ENCODE results near the gene FASTKD3. TPM values are rescaled to one million over a fixed set of nuclear protein-coding genes. Genes with fewer than 3 reads are reported as not detected.
A peak's percentile ranks its signal among the peaks of the same experiment; 100 is the strongest.
"Not testable (repeated sequence)": the region's sequence is repeated elsewhere in the genome, so short reads cannot be mapped to it uniquely, and the experiment has no call there.

Gene FASTKD3, protein sequence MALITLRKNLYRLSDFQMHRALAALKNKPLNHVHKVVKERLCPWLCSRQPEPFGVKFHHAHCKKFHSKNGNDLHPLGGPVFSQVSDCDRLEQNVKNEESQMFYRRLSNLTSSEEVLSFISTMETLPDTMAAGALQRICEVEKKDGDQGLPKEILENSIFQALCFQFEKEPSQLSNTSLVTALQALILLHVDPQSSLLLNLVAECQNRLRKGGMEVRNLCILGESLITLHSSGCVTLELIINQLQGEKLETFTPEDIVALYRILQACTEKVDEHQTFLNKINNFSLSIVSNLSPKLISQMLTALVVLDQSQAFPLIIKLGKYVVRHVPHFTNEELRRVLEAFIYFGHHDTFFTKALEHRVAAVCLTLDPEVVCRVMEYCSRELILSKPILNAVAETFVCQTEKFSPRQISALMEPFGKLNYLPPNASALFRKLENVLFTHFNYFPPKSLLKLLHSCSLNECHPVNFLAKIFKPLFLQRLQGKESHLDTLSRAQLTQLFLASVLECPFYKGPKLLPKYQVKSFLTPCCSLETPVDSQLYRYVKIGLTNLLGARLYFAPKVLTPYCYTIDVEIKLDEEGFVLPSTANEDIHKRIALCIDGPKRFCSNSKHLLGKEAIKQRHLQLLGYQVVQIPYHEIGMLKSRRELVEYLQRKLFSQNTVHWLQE
- polyA plus RNA-seq, result 1 to 10 TPM; 7.8 to 8.0 TPM

DNA sequence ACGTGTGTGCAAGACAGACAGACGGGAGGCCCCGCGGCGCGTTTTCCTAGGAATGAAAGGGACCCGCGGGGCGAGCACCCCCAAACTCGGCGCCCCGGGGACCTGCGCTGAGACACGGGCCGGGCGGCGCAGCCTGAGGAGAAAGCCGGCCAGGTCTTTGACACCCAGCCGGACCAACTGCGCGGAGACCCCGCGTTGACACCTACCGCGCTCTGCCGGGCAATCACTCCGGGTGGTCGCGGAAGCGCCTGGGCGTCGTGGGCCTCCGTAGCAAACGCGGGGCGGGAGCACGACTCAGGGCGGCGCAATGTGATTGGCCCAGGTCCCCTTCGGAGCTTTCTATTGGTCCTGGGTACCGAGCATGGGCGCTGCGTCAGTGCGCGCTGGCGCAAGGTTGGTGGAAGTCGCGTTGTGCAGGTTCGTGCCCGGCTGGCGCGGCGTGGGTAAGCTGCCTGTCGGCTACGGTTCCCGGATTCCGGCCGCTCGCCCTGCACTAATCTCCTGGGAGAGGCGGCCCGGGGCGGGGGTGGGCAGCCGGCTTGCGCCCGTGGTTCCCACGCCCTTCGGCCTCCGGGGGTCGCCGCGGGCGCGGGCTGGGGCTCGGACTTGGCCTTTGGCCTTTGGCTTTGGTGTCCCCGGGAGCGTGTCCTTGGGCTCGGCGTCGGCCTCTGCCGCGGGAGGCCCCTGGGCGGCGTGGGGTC, at the start of gene FASTKD3, which contains the start of gene MTRR:
FASTKD3 (minus strand) TSS at position 259 of the 701 bp plus-strand sequence. CDS start 948 bp downstream, outside the sequence.
MTRR (plus strand) TSS at position 376 of the 701 bp plus-strand sequence. CDS start 1,647 bp downstream, outside the sequence.
- H3K4me3 ChIP-seq (ENCODE audit: low read depth in 1 of 2, low read length in 2 of 2), result peak within 1 kb of the TSS; percentile 68 to 96
- no peaks in the 10 kb centered on the region for H3K36me3 ChIP-seq (ENCODE audit: control insufficient read depth in 2 of 2, insufficient read depth in 2 of 2, low read length in 1 of 2)
- H3K4me1 ChIP-seq (ENCODE audit: control insufficient read depth in 2 of 2, insufficient read depth in 2 of 2, low read length in 1 of 2), result peaks cover 0 to 2% of the 10 kb centered on the region in 2 donors
- H3K27ac ChIP-seq (ENCODE audit: low read depth in 2 of 2, low read length in 1 of 2), result peak within 1 kb of the TSS; percentile 48 to 68
- H3K27me3 ChIP-seq (ENCODE audit: control insufficient read depth in 1 of 2, insufficient read depth in 2 of 2, low read length in 2 of 2), result no peaks in the 10 kb centered on the region
- 0 to 1% methylated on average over 81 to 83 of the region's 83 CpGs for whole genome bisulfite sequencing, 2 donors
- H3K9me3 ChIP-seq (ENCODE audit: control insufficient read depth in 2 of 2, insufficient read depth in 1 of 2, low read depth in 1 of 2, low read length in 1 of 2), result no peaks in the 10 kb centered on the region

DNA sequence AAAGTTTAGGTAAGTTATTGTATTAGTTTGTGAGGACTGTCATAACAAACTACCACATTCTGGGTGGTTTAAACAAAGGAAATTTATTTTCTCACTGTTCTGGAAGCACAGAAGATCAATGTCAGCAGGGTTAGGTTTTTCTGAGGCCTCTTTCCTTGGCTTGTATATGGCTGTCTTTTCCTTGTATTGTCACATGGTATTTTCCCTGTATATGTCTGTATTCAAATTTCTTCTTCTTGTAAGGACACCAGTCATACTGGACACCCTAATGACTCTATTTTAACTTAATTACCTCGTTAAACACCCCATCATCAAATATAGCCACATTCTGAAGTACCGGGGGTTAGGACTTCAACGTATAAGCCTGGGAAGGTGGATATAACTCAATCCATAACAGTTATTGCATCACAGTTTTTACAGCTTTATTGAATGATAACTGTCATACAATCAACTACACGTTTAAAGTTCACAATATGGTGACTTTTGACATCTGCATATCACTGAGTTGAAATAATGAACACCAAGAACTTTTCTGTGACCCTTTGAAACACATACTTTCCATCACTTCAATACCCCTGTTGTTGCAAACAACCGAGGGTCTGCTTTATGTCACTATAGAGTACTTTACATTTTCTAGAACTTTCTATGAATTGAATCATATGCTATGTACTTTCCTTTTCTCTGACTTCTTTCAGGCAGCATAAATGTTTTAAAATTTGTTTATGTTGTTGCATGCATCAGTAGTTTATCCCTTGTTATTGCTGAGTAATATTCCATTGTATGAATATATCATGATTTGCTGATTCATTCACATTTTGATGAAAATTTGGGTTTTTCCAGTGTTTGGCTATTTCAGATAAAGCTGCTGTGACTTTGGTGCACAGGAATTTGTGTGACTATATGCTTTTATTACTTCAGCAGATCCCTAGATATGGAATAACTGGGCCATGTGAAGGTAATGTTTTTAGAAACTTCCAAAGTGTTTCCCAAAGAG, 48.6 kb upstream of the FASTKD3 start:
- Histone ChIP-seq H3K27ac (ENCODE audit: low read depth in 2 of 2, low read length in 1 of 2) (no peak overlapping the region), H3K27me3 (ENCODE audit: control insufficient read depth in 1 of 2, insufficient read depth in 2 of 2, low read length in 2 of 2) (no peaks in the 10 kb centered on the region), H3K4me1 (ENCODE audit: control insufficient read depth in 2 of 2, insufficient read depth in 2 of 2, low read length in 1 of 2) (no peaks in the 10 kb centered on the region), H3K9me3 (ENCODE audit: control insufficient read depth in 2 of 2, insufficient read depth in 1 of 2, low read depth in 1 of 2, low read length in 1 of 2) (peaks cover 0 to 2% of the 10 kb centered on the region in 2 donors), H3K4me3 (ENCODE audit: low read depth in 1 of 2, low read length in 2 of 2) (no peak overlapping the region), H3K36me3 (ENCODE audit: control insufficient read depth in 2 of 2, insufficient read depth in 2 of 2, low read length in 1 of 2) (no peaks in the 10 kb centered on the region)
- 66 to 69% methylated on average over 5 of the region's 5 CpGs for WGBS, 2 donors

DNA sequence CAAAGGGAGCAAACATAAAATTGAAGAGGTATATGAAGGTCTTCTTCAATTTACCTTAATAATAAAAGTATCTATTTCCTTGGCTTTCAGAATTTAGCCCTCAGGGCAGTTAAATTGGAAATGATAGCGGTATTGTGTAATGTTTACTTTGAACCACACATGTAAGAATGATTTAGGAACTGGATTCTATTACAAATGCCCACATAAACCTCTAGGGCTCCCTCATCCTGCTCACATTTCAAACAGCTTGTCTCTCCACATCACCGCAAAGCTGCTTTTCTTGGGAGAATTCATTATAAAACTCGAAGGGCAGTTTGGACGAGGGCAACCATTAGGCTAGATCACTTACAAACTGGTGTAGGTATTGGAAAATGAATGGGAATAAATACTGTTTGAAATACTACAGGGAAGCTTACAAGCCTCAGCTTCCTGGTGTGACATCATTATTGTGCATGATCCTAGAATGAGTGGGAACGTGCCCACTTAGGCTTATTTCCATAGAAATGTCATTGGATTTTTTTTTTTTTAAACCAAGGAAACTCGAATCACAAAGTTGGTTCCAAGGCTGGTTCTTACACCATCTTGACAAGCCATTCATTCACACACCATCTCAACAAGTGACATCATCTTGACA, 47.5 kb upstream of the FASTKD3 start:
- Histone ChIP-seq H3K9me3 (ENCODE audit: control insufficient read depth in 2 of 2, insufficient read depth in 1 of 2, low read depth in 1 of 2, low read length in 1 of 2) (peaks cover 0 to 2% of the 10 kb centered on the region in 2 donors), H3K4me1 (ENCODE audit: control insufficient read depth in 2 of 2, insufficient read depth in 2 of 2, low read length in 1 of 2) (no peaks in the 10 kb centered on the region), H3K27me3 (ENCODE audit: control insufficient read depth in 1 of 2, insufficient read depth in 2 of 2, low read length in 2 of 2) (no peaks in the 10 kb centered on the region), H3K36me3 (ENCODE audit: control insufficient read depth in 2 of 2, insufficient read depth in 2 of 2, low read length in 1 of 2) (no peaks in the 10 kb centered on the region), H3K27ac (ENCODE audit: low read depth in 2 of 2, low read length in 1 of 2) (no peak overlapping the region), H3K4me3 (ENCODE audit: low read depth in 1 of 2, low read length in 2 of 2) (no peak overlapping the region)
- WGBS, 2 donors, result 50 to 67% methylated on average over 6 of the region's 6 CpGs

GRCh38 chr5:7911429-7911771, 42.6 kb upstream of the FASTKD3 start:
- not testable (repeated sequence) for H3K4me1 ChIP-seq (ENCODE audit: control insufficient read depth in 2 of 2, insufficient read depth in 2 of 2, low read length in 1 of 2); H3K9me3 ChIP-seq (ENCODE audit: control insufficient read depth in 2 of 2, insufficient read depth in 1 of 2, low read depth in 1 of 2, low read length in 1 of 2); H3K27me3 ChIP-seq (ENCODE audit: control insufficient read depth in 1 of 2, insufficient read depth in 2 of 2, low read length in 2 of 2); H3K4me3 ChIP-seq (ENCODE audit: low read depth in 1 of 2, low read length in 2 of 2); H3K27ac ChIP-seq (ENCODE audit: low read depth in 2 of 2, low read length in 1 of 2); H3K36me3 ChIP-seq (ENCODE audit: control insufficient read depth in 2 of 2, insufficient read depth in 2 of 2, low read length in 1 of 2)
- WGBS, 2 donors, result 82 to 93% methylated on average over 3 of the region's 3 CpGs

DNA sequence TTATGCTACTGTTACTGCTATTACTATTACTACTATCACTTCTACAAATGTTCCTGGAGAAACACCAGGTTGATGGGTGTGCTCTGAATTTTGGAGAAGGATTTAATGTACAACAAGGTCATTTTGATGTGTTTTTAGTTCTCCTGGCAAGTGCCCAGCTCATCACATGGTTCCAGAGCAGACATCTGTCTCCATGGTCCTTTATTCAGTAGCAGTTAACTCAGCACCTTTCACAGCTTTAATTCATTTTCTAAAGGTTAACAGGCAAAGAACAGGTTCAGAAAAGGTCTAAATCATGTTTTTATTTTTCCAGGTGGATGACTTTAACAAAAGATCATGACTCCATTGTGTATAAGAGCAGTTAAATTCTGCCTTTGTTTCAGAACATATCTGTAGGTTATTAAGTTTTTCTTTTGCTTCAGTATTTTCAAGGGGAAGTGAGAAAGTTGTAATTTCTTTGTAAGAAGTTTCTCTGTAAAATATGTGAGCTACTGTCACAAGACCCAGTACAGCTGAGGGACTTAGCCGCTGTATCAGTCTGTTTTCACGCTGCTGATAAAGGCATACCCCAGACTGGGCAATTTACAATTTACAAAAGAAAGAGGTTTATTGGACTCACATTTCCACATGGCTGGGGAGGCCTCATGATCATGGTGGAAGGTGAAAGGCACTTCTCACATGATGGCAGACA, 42.1 kb upstream of the FASTKD3 start:
- Histone ChIP-seq H3K4me1 (ENCODE audit: control insufficient read depth in 2 of 2, insufficient read depth in 2 of 2, low read length in 1 of 2) (no peaks in the 10 kb centered on the region), H3K4me3 (ENCODE audit: low read depth in 1 of 2, low read length in 2 of 2) (no peak overlapping the region), H3K27me3 (ENCODE audit: control insufficient read depth in 1 of 2, insufficient read depth in 2 of 2, low read length in 2 of 2) (no peaks in the 10 kb centered on the region), H3K9me3 (ENCODE audit: control insufficient read depth in 2 of 2, insufficient read depth in 1 of 2, low read depth in 1 of 2, low read length in 1 of 2) (peaks cover 0 to 2% of the 10 kb centered on the region in 2 donors), H3K36me3 (ENCODE audit: control insufficient read depth in 2 of 2, insufficient read depth in 2 of 2, low read length in 1 of 2) (peaks cover 0 to 2% of the 10 kb centered on the region in 2 donors), H3K27ac (ENCODE audit: low read depth in 2 of 2, low read length in 1 of 2) (no peak overlapping the region)
- WGBS, 2 donors, result 96 to 98% methylated on average over 2 of the region's 2 CpGs

DNA sequence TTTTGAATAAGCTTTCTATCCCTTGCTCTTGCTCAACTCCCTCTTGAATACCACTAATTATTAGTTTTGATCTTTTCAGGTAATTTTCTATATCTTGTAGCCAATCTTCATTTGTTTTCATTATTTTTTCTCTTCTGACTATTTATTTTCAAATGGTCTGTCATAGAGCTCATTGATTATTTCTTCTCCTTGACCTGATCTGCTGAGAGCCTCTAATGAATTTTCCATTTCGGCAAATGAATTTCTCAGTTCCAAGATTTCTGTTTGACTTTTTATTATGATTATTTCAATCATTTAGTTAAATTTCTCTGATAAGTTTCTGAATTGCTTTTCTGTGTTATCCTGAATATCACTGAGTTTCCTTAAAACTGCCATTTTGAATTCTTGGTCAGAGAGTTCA, 39.5 kb upstream of the FASTKD3 start:
- 98 to 99% methylated on average over 1 of the region's 1 CpG for WGBS, 2 donors
- Histone ChIP-seq H3K9me3 (ENCODE audit: control insufficient read depth in 2 of 2, insufficient read depth in 1 of 2, low read depth in 1 of 2, low read length in 1 of 2) (no peaks in the 10 kb centered on the region), H3K27ac (ENCODE audit: low read depth in 2 of 2, low read length in 1 of 2) (no peak overlapping the region), H3K4me3 (ENCODE audit: low read depth in 1 of 2, low read length in 2 of 2) (no peak overlapping the region), H3K27me3 (ENCODE audit: control insufficient read depth in 1 of 2, insufficient read depth in 2 of 2, low read length in 2 of 2) (no peaks in the 10 kb centered on the region), H3K36me3 (ENCODE audit: control insufficient read depth in 2 of 2, insufficient read depth in 2 of 2, low read length in 1 of 2) (peaks cover 0 to 2% of the 10 kb centered on the region in 2 donors), H3K4me1 (ENCODE audit: control insufficient read depth in 2 of 2, insufficient read depth in 2 of 2, low read length in 1 of 2) (no peaks in the 10 kb centered on the region)

GRCh38 chr5:7907612-7908011, 38.8 kb upstream of the FASTKD3 start:
- 96 to 100% methylated on average over 1 of the region's 1 CpG for WGBS, 2 donors

GRCh38 chr5:7904170-7904569, 35.3 kb upstream of the FASTKD3 start:
- WGBS, 2 donors, result 69 to 70% methylated on average over 2 of the region's 2 CpGs
- no peak overlapping the region for H3K27ac ChIP-seq (ENCODE audit: low read depth in 2 of 2, low read length in 1 of 2)
- no peak overlapping the region for H3K4me3 ChIP-seq (ENCODE audit: low read depth in 1 of 2, low read length in 2 of 2)
- peaks cover 5 to 9% of the 10 kb centered on the region in 2 donors for H3K36me3 ChIP-seq (ENCODE audit: control insufficient read depth in 2 of 2, insufficient read depth in 2 of 2, low read length in 1 of 2)
- H3K4me1 ChIP-seq (ENCODE audit: control insufficient read depth in 2 of 2, insufficient read depth in 2 of 2, low read length in 1 of 2), result no peaks in the 10 kb centered on the region
- no peaks in the 10 kb centered on the region for H3K9me3 ChIP-seq (ENCODE audit: control insufficient read depth in 2 of 2, insufficient read depth in 1 of 2, low read depth in 1 of 2, low read length in 1 of 2)
- H3K27me3 ChIP-seq (ENCODE audit: control insufficient read depth in 1 of 2, insufficient read depth in 2 of 2, low read length in 2 of 2), result no peaks in the 10 kb centered on the region

More at GRCh38 chr5:7907612-7908011, 38.8 kb upstream of the FASTKD3 start:
- Histone ChIP-seq H3K27me3 (ENCODE audit: control insufficient read depth in 1 of 2, insufficient read depth in 2 of 2, low read length in 2 of 2) (no peaks in the 10 kb centered on the region), H3K27ac (ENCODE audit: low read depth in 2 of 2, low read length in 1 of 2) (no peak overlapping the region), H3K4me3 (ENCODE audit: low read depth in 1 of 2, low read length in 2 of 2) (no peak overlapping the region), H3K4me1 (ENCODE audit: control insufficient read depth in 2 of 2, insufficient read depth in 2 of 2, low read length in 1 of 2) (no peaks in the 10 kb centered on the region), H3K9me3 (ENCODE audit: control insufficient read depth in 2 of 2, insufficient read depth in 1 of 2, low read depth in 1 of 2, low read length in 1 of 2) (no peaks in the 10 kb centered on the region), H3K36me3 (ENCODE audit: control insufficient read depth in 2 of 2, insufficient read depth in 2 of 2, low read length in 1 of 2) (peaks cover 0 to 2% of the 10 kb centered on the region in 2 donors)

Measured in esophagus (tissue), 2 donors.